GM12801 (cell line): ENCODE data around the gene SH3RF3.

Experiments
- TF ChIP-seq, protein P1 (sequence below): IDR thresholded peaks from one replicate; pipeline ENCODE4 v1.5.1; 2011; ENCODE audit warnings: control low read depth; ENCODE audit not compliant: insufficient read length; ENCODE audit errors: extremely low read depth

SH3RF3 gene

GRCh38 chr2:109417701-109418335 is 288.8 kb downstream of the SH3RF3 start:
- TF ChIP-seq, protein P1, sequence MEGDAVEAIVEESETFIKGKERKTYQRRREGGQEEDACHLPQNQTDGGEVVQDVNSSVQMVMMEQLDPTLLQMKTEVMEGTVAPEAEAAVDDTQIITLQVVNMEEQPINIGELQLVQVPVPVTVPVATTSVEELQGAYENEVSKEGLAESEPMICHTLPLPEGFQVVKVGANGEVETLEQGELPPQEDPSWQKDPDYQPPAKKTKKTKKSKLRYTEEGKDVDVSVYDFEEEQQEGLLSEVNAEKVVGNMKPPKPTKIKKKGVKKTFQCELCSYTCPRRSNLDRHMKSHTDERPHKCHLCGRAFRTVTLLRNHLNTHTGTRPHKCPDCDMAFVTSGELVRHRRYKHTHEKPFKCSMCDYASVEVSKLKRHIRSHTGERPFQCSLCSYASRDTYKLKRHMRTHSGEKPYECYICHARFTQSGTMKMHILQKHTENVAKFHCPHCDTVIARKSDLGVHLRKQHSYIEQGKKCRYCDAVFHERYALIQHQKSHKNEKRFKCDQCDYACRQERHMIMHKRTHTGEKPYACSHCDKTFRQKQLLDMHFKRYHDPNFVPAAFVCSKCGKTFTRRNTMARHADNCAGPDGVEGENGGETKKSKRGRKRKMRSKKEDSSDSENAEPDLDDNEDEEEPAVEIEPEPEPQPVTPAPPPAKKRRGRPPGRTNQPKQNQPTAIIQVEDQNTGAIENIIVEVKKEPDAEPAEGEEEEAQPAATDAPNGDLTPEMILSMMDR: no peak

GRCh38 chr2:109418716-109419115 is 289.7 kb downstream of the SH3RF3 start:
- TF ChIP-seq, protein P1: no peak

DNA sequence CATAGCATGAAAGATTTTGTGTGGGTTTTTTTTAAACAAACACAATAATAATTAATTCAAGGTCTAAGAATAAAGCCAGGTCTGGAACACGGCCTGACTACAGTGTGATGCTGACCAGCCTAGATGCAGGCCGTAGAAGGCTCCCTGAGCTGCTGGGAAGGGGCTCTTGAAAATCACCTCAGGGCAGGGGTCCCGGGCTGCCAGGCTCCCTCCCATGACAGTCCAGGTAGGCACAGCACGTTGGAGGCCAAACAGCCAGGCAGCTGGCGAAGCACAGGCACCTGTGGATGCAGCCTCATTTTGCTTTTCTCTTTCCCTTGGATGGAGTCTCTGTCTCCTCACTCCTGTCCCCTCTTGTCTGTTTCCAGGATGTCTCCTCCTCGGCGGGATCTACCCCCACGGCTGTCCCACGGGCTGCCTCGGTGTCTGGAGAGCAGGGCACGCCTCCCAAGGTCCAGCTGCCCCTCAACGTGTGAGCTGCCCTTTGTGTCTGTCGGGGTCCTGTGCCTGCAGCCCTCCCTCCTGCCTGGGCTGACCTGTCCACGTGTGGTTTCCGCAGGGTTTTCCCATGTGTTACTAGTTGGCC is 290.3 kb downstream of the SH3RF3 start:
- TF ChIP-seq, protein P1: no peak

DNA sequence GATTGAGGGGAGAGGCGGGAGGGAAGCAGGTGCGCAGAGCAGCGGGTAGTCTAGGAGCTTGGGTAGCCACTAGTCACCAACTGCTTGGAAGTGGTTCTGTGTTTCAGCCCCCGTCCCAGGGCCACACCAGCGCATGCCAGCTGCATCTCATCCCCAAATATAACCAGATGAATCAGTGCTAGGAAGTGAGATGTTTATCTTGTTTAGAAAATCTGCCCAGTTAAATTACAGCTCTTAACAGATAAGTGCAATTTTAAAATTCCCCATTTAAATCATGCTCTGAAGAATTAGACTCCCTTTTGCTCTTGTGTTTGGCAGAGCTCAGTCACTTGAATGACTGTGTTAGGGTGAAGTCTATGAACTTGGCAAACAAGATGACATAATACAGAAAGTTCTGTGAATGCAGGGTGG is 291.0 kb downstream of the SH3RF3 start:
- TF ChIP-seq, protein P1: no peak

DNA sequence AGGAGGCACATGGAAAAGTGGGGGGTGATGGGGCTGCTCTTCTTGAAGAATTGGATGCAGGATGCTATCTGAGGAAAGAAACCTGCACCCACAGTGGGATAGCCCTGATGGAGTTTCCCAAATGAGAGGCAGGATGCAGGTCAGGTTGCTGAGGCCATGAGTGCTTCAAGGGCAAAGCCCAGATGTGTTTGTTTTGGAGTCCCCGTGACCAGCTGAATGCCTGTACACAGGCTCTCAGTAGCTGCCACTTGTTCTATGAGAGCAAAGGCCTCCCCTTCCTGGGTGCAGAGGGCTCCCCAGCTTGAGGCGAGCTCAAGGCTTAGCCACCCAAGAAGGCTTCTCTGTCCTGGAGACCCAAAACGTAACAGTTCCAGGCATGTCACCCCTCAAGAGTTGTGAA is 292.1 kb downstream of the SH3RF3 start:
- TF ChIP-seq, protein P1: no peak

DNA sequence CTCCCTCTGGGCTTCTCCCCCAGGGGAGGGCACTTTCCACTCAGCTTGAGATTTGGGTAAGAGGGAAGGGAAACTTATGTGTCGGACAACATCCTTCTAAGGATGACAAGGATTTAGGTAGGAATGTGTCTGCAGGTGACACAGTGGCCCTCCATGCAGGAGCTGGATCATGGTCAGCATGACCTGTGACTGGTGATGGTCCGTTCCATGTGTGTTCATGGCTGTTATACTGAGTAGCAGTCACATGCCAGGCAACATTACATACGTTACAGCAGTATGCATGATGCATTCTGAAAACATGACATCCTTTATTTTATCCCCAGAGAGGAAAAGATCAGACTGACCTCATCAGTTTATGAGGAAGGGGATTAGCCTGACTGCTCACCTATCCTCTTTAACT is 292.6 kb downstream of the SH3RF3 start:
- TF ChIP-seq, protein P1: no peak

- TF ChIP-seq, protein P1: no peak
Observed at GRCh38 chr2:109422071-109422757, 293.2 kb downstream of the SH3RF3 start.
